A673 (cell line): Measurements from ENCODE around the gene RPS6KA2.

Source experiments
- CTCF ChIP-seq: fragments of 300-800, 200-600 bp; sonication (generic); conservative IDR thresholded peaks from 2 replicates; pipeline ENCODE4 v1.5.1; 2017; ENCODE audit warnings: low read depth, mild to moderate bottlenecking, antibody characterized with exemption, low read length, moderate library complexity, mixed read lengths
- EZH2 ChIP-seq: fragments of 200-600 bp; sonication (generic); IDR thresholded peaks from 2 replicates; pipeline ENCODE4 v1.6.1; 2017; ENCODE audit warnings: borderline replicate concordance, low read depth, mild to moderate bottlenecking, mixed read lengths, antibody characterized with exemption, low read length; ENCODE audit not compliant: poor library complexity, severe bottlenecking

- TF ChIP-seq EZH2 (no peak), CTCF (no peak)
These were observed 202.6 kb downstream of the RPS6KA2 start for GRCh38 chr6:166424431-166424830.
